ENCODE data around the gene RC3H1.

RC3H1 gene

GRCh38 chr1:173914366-173914871 is 107.7 kb downstream of the RC3H1 start:
- Histone ChIP-seq H3K27ac (ENCODE audit: extremely low read depth, low read depth, low read length) (no peak overlapping the region), H3K4me3 (ENCODE audit: low read depth, low read length) (no peak overlapping the region), H3K36me3 (ENCODE audit: control insufficient read depth in 2 of 2, insufficient read depth in 1 of 2, low read length in 2 of 2) (no peaks in the 10 kb centered on the region), H3K9me3 (ENCODE audit: control insufficient read depth, insufficient read depth, low read depth, low read length) (no peaks in the 10 kb centered on the region), H3K4me1 (ENCODE audit: control insufficient read depth, insufficient read depth, low read length) (no peaks in the 10 kb centered on the region)
- no peak for TF ChIP-seq ZNF548 (tag by site-specific recombination; IDR thresholded peaks at IDR 0.05)
- TF ChIP-seq ZNF148 (tag by site-specific recombination; IDR thresholded peaks at IDR 0.05; ENCODE audit: borderline replicate concordance): no peak
- TF ChIP-seq CTCF (tag by site-specific recombination; IDR thresholded peaks at IDR 0.05): 0 out of 2 replicates have a peak, but pooled peaks have one; percentile 10
- no peak for TF ChIP-seq INSM2 (tag by site-specific recombination; IDR thresholded peaks at IDR 0.05)
- no peak for TF ChIP-seq YY2 (tag by site-specific recombination; IDR thresholded peaks at IDR 0.05)
- peak; percentile 31; the same call in 1 of the 2 replicates for TF ChIP-seq REST (tag by site-specific recombination; IDR thresholded peaks at IDR 0.05)
- ChIA-PET POLR2A (no interaction called here), CTCF (interaction anchor here (0.9 to 1.3 kb wide), 3 partner anchors 9 to 1162 kb away, joined by 3 to 4 read pairs (median 3); no protein-coding TSS in a partner anchor)

GRCh38 chr1:173913111-173913510 is 109.0 kb downstream of the RC3H1 start:
- Histone ChIP-seq H3K27ac (ENCODE audit: extremely low read depth, low read depth, low read length) (no peak overlapping the region), H3K36me3 (ENCODE audit: control insufficient read depth in 2 of 2, insufficient read depth in 1 of 2, low read length in 2 of 2) (no peaks in the 10 kb centered on the region), H3K4me1 (ENCODE audit: control insufficient read depth, insufficient read depth, low read length) (no peaks in the 10 kb centered on the region), H3K9me3 (ENCODE audit: control insufficient read depth, insufficient read depth, low read depth, low read length) (no peaks in the 10 kb centered on the region), H3K4me3 (ENCODE audit: low read depth, low read length) (no peak overlapping the region)
- POLR2A ChIA-PET: no interaction called here
- no peak for TF ChIP-seq SP2 (tag by site-specific recombination; IDR thresholded peaks at IDR 0.05)
- TF ChIP-seq ZNF768 (tag by site-specific recombination; IDR thresholded peaks at IDR 0.05): no peak
- TF ChIP-seq ZNF623 (tag by site-specific recombination; IDR thresholded peaks at IDR 0.05): no peak
- no peak for TF ChIP-seq PBX3 (CRISPR knock-in tag; IDR thresholded peaks at IDR 0.05)
- no peak for TF ChIP-seq ZNF169 (tag by site-specific recombination; IDR thresholded peaks at IDR 0.05)
- TF ChIP-seq PRDM1 (tag by site-specific recombination; IDR thresholded peaks at IDR 0.05): no peak
- no peak for TF ChIP-seq REPIN1 (tag by site-specific recombination; IDR thresholded peaks at IDR 0.05; ENCODE audit: low read depth)
- CTCF ChIA-PET: interaction anchor here (0.7 kb wide), 1 partner anchor 8 kb away, joined by 3 read pairs; no protein-coding TSS in a partner anchor
